Upper lobe of left lung (tissue), 4 donors: ENCODE measurements around the gene DNAI1.

Source experiments
- CTCF ChIP-seq, 6 experiments: fragments of 450-650 bp in 4 of 6; fragments of 200-600 bp in 2 of 6; sonication (generic) in 2 of 6; IDR thresholded peaks; one replicate each; pipeline ENCODE4 v1.5.1; 2016 to 2019; ENCODE audit warnings: antibody characterized with exemption in 6 of 6
- EP300 ChIP-seq, 4 donors: sonication (generic); formaldehyde crosslinking; IDR thresholded peaks; one replicate each; pipeline ENCODE4 v1.5.1; 2017; ENCODE audit warnings: antibody characterized with exemption in 4 of 4, control low read depth in 2 of 4
- POLR2A ChIP-seq, 4 donors: fragments of 450-650 bp; IDR thresholded peaks; one replicate each; pipeline ENCODE4 v1.5.1; 2016 to 2017; ENCODE audit warnings: antibody characterized with exemption in 4 of 4, mild to moderate bottlenecking in 2 of 4

- TF ChIP-seq CTCF (IDR thresholded peaks at IDR 0.05) (peak; percentile 79 to 94 (median 89)), EP300 (IDR thresholded peaks at IDR 0.05) (no peak), POLR2A (IDR thresholded peaks at IDR 0.05) (no peak)
Measured at GRCh38 chr9:34500623-34501267, 42.1 kb downstream of the DNAI1 start.
